ENCODE data around the gene MRPL20. TPM values are rescaled to one million over a fixed set of nuclear protein-coding genes. Genes with fewer than 3 reads are reported as not detected.
A peak's percentile ranks its signal among the peaks of the same experiment; 100 is the strongest.

The MRPL20 gene
- total and polyA plus RNA-seq, 9 of the 15 experiments (the other 6 are each of a cell fraction or from before 2014, with no cell fraction given) = 180 to 671 (median 229) TPM

DNA sequence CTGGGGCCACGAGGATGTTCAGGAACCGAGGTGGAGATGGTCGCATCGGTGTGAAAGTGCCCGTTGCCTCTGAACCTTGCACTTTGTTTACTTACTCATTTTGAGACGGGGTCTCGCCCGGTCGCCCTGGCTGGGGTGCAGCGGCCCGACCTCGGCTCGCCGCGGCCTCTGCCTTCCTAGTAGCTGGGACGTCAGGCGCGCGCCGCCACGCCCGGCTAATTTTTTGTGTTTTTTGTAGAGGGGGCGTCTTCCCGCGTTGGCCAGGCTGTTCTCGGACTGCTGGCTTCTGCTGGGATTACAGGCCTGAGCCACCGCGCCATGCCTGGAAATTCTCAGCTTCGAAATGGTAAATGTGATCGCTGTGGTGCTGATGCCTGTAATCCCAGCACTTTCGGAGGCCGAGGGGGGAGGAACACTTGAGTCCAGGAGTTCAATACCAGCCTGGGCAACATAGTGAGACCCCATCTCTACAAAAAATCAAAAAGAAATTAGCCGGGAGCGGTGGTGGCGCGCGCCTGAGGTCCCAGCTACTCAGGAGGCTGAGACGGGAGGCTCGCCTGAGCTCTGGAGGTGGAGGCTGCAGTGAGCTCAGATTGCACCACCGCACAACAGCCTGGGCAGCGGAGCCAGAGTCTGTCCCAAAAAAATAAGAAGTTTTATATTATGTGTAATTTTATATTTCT is 684 bp upstream of the MRPL20 start (continued):
- TF ChIP-seq CC2D1A (IDR thresholded peaks at IDR 0.05) (no peak; the same call in 1 of the 2 replicates), HBP1 (CRISPR knock-in tag; IDR thresholded peaks at IDR 0.05) (no peak), ZNF165 (CRISPR knock-in tag; IDR thresholded peaks at IDR 0.05; ENCODE audit: borderline replicate concordance) (no peak), MYBL2 (IDR thresholded peaks at IDR 0.05; ENCODE audit: low read depth) (no peak), MYBL2 (CRISPR knock-in tag; IDR thresholded peaks at IDR 0.05; ENCODE audit: borderline replicate concordance) (no peak), EP400 (IDR thresholded peaks at IDR 0.05) (no peak), CEBPB (tag; IDR thresholded peaks at IDR 0.05) (peak; percentile 51; the same call in 1 of the 2 replicates), ZNF384 (IDR thresholded peaks at IDR 0.05; ENCODE audit: low read depth, low read length) (peak; percentile 27; the same call in 1 of the 2 replicates), HEY1 (CRISPR knock-in tag; IDR thresholded peaks at IDR 0.05; ENCODE audit: borderline replicate concordance) (no peak), POLR2G (IDR thresholded peaks at IDR 0.05; ENCODE audit: low read depth, low read length) (no peak), GABPA (tag; conservative IDR thresholded peaks at IDR 0.05; ENCODE audit: low read depth) (peak; percentile 73; the same call in 1 of the 2 replicates), RBM25 (IDR thresholded peaks at IDR 0.05; ENCODE audit: low read depth, low read length, severe bottlenecking) (peak; percentile 81), ETV6 (IDR thresholded peaks at IDR 0.05; ENCODE audit: borderline replicate concordance in 1 of 2, low read depth in 2 of 2, low read length in 1 of 2) (no peak), ETV6 (CRISPR knock-in tag; IDR thresholded peaks at IDR 0.05; ENCODE audit: borderline replicate concordance) (peak; percentile 52; the same call in 1 of the 2 replicates), NKRF (IDR thresholded peaks at IDR 0.05; ENCODE audit: borderline replicate concordance) (peak; percentile 21; the same call in 1 of the 2 replicates), PRPF4 (IDR thresholded peaks at IDR 0.05; ENCODE audit: insufficient read depth, low read depth, low read length, poor library complexity, severe bottlenecking) (no peak), ZNF589 (CRISPR knock-in tag; IDR thresholded peaks at IDR 0.05; ENCODE audit: low read depth) (no peak), ZNF311 (CRISPR knock-in tag; IDR thresholded peaks at IDR 0.05) (no peak)
- TF ChIP-seq, protein P1, sequence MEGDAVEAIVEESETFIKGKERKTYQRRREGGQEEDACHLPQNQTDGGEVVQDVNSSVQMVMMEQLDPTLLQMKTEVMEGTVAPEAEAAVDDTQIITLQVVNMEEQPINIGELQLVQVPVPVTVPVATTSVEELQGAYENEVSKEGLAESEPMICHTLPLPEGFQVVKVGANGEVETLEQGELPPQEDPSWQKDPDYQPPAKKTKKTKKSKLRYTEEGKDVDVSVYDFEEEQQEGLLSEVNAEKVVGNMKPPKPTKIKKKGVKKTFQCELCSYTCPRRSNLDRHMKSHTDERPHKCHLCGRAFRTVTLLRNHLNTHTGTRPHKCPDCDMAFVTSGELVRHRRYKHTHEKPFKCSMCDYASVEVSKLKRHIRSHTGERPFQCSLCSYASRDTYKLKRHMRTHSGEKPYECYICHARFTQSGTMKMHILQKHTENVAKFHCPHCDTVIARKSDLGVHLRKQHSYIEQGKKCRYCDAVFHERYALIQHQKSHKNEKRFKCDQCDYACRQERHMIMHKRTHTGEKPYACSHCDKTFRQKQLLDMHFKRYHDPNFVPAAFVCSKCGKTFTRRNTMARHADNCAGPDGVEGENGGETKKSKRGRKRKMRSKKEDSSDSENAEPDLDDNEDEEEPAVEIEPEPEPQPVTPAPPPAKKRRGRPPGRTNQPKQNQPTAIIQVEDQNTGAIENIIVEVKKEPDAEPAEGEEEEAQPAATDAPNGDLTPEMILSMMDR (IDR thresholded peaks at IDR 0.05 in 2 of 3, conservative IDR thresholded peaks at IDR 0.05 in 1 of 3; ENCODE audit: insufficient read depth in 2 of 3, low read depth in 1 of 3, low read length in 3 of 3) = peak in 2 of 3 experiments; percentile 11 to 19; a peak in 2 of 6 replicates
- TF ChIP-seq, protein P2, sequence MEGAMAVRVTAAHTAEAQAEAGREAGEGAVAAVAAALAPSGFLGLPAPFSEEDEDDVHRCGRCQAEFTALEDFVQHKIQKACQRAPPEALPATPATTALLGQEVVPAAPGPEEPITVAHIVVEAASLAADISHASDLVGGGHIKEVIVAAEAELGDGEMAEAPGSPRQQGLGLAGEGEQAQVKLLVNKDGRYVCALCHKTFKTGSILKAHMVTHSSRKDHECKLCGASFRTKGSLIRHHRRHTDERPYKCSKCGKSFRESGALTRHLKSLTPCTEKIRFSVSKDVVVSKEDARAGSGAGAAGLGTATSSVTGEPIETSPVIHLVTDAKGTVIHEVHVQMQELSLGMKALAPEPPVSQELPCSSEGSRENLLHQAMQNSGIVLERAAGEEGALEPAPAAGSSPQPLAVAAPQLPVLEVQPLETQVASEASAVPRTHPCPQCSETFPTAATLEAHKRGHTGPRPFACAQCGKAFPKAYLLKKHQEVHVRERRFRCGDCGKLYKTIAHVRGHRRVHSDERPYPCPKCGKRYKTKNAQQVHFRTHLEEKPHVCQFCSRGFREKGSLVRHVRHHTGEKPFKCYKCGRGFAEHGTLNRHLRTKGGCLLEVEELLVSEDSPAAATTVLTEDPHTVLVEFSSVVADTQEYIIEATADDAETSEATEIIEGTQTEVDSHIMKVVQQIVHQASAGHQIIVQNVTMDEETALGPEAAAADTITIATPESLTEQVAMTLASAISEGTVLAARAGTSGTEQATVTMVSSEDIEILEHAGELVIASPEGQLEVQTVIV (CRISPR knock-in tag; IDR thresholded peaks at IDR 0.05; ENCODE audit: borderline replicate concordance) = no peak
